Memory B cell (primary cell): ENCODE results near the gene NETO2.

ENCODE experiments used
- ATAC-seq: fragments of 150-1000 bp; cut with Tn5 transposase; 2 replicates; pipeline ENCODE4 v1.10.0; 2021; ENCODE audit warnings: low read depth, mild to moderate bottlenecking, moderate library complexity
- DNase-seq, 2 donors: peaks; one replicate each; pipeline ENCODE4 v3.0.0; 2022; ENCODE audit warnings: low spot score in 2 of 2
- H3K27ac Mint-ChIP-seq: one replicate; pipeline ENCODE4 v1.8.0; 2022; ENCODE audit warnings: mild to moderate bottlenecking, moderate library complexity, mixed read lengths
- H3K27me3 Mint-ChIP-seq: one replicate; pipeline ENCODE4 v1.8.0; 2022; ENCODE audit warnings: mixed read lengths
- H3K36me3 Mint-ChIP-seq: one replicate; pipeline ENCODE4 v1.8.0; 2022; ENCODE audit warnings: mild to moderate bottlenecking, mixed read lengths
- H3K4me1 Mint-ChIP-seq: one replicate; pipeline ENCODE4 v1.8.0; 2022; ENCODE audit warnings: mixed read lengths
- H3K4me3 Mint-ChIP-seq: one replicate; pipeline ENCODE4 v1.8.0; 2022; ENCODE audit warnings: mild to moderate bottlenecking, moderate library complexity, mixed read lengths
- H3K9me3 Mint-ChIP-seq: one replicate; pipeline ENCODE4 v1.8.0; 2022; ENCODE audit warnings: mixed read lengths

The NETO2 gene

DNA sequence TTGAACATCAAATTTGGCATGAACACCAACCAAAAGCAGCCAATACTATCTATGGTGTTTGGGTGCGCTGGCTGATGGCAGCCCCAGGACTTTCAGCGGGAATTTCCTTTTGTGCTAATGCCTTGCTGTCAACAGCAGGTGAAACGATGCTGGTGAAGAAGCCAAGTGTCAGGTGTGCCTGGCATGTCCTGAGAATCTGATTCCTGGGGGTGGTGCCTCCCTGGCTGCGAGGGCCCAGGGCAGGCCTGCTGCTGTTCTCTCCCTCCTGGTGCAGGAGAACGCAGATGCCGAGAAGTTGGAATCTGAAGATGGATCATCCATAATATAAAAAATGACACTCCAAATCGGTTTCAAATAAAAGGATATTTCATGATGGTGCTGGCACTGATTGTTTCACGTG, 108.3 kb downstream of the NETO2 start:
- DNase-seq = no peak
- no peaks in the 10 kb centered on the region for H3K9me3 Mint-ChIP-seq
- no peaks in the 10 kb centered on the region for H3K36me3 Mint-ChIP-seq
- no peaks in the 10 kb centered on the region for H3K27me3 Mint-ChIP-seq
- ATAC-seq = no peak
- H3K27ac Mint-ChIP-seq = no peak overlapping the region
- no peak overlapping the region for H3K4me3 Mint-ChIP-seq
- peaks cover 4% of the 10 kb centered on the region for H3K4me1 Mint-ChIP-seq

DNA sequence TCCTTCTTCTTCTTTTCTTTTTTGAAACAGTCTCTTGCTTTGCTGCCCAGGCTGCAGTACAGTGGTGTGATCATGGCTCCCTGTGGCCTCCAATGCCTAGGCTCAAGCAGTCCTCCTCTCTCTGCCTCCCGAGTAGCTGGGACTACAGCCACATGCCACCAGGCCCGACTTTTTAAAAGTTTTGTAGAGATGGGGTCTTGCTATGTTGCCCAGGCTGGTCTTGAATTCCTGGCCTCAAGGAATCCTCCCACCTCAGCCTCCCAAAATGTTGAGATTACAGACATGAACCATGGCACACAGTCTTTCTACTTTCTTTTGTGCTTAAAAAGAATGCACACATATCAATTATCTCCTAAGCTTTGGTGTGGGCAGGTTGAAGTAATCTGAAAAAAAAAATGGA, 109.3 kb downstream of the NETO2 start:
- no peaks in the 10 kb centered on the region for H3K36me3 Mint-ChIP-seq
- H3K4me1 Mint-ChIP-seq = peaks cover 4% of the 10 kb centered on the region
- ATAC-seq = no peak
- H3K9me3 Mint-ChIP-seq = no peaks in the 10 kb centered on the region
- peak overlapping the region; percentile 65 for H3K27ac Mint-ChIP-seq
- no peaks in the 10 kb centered on the region for H3K27me3 Mint-ChIP-seq
- no peak for DNase-seq
- no peak overlapping the region for H3K4me3 Mint-ChIP-seq

DNA sequence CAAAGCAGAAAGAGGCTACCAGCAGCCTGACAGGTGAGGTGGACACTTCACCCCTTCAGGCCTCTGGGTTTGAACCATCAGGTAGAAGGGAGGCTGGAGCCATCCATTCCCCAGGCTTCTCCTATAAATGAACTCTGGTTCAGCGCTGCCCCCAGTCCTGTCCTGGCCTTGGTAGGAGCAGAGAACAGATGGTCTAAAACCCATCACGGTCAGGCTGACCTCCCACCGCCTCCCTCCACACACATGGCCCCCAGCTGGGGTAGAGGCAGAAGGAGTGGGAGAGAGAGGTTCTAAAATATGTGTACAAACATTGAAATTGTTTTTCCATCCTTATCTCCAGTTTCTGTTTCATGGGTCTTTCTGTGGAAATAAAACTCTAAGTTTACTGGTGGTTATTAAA, 110.6 kb downstream of the NETO2 start:
- Mint-ChIP-seq H3K9me3 (no peaks in the 10 kb centered on the region), H3K4me1 (peaks cover 3% of the 10 kb centered on the region), H3K27me3 (no peaks in the 10 kb centered on the region), H3K36me3 (no peaks in the 10 kb centered on the region), H3K4me3 (no peak overlapping the region), H3K27ac (no peak overlapping the region)
- no peak for DNase-seq
- no peak for ATAC-seq

DNA sequence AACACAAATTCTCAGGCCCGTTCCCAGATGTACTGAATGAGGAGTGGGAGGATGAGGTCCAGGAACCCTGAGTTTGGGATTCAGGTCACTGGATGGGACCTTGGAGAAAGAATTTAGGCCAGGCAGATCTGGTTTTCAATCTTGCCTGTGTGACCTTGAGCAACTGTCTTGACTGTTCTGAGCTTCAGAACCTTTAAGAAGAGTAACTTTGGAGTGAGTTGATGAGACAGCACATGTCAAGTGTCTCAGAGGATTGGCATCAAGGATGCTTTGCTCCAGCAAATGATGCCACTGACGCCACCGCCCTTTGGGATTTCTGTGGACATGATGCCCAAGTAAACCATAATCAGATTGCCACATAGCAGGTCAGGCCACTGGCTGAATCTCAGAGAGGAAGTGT, 114.0 kb downstream of the NETO2 start:
- Mint-ChIP-seq H3K4me3 (no peak overlapping the region), H3K27me3 (no peaks in the 10 kb centered on the region), H3K4me1 (no peaks in the 10 kb centered on the region), H3K9me3 (no peaks in the 10 kb centered on the region), H3K36me3 (no peaks in the 10 kb centered on the region), H3K27ac (no peak overlapping the region)
- ATAC-seq = no peak
- no peak for DNase-seq

DNA sequence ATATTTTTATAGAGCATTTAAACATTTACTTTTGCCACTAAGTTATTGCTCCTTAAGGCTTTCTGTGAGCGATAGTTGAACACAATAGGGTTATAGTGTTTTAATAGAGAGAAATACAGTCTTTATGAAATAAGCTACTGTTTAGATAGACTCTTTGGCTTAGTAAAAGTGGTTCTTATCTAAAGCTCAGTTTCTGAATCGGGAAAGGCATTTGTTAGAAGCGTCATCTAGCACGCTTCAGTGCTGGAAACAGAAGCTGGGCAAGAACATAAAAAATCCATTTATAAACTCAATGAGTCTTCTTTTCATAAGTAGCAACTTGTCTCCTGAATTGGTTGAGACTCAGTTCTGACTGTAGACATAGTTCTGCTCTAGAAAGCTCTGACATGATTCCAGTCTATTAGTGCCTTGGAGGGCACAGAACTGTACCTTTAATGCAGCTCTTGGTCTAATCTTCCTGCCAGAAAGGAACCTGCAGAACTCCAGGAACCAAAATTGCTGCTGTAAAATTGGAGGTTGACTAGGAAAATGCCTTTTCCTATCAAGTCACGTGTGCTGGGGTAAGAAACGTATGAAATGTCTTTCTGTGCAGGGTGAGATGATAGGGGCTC, 114.9 kb downstream of the NETO2 start:
- ATAC-seq = no peak
- Mint-ChIP-seq H3K36me3 (no peaks in the 10 kb centered on the region), H3K4me1 (peaks cover under 1% of the 10 kb centered on the region)

More for the DNA sequence above, 114.9 kb downstream of the NETO2 start:
- Mint-ChIP-seq H3K27me3 (no peaks in the 10 kb centered on the region), H3K27ac (no peak overlapping the region), H3K4me3 (no peak overlapping the region), H3K9me3 (no peaks in the 10 kb centered on the region)
- DNase-seq = no peak
